ENCODE results near the gene LGMN.

Gene LGMN

DNA sequence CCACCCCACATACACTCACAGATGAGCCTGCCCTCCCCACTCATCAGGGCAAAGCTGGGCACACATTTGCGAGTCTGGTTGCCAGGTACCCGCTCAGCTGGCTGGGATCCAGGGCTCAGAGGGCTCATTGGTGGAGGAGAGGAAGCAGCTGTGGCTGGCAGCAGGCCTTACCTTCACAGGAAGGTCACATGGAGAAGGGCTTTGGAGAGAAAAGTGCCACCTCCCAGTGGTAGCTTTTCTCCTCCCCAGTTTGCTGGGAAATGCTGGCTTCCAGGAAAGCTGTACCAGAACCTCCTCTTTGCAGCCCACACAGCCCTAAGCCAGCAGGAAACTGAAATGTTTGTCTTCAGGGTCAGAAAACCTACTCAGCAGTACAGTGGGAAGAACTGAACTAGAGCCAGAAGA lies 55.6 kb downstream of the LGMN start:
- no peaks in the 10 kb centered on the region for H3K9me3 ChIP-seq (ENCODE audit: severe bottlenecking)
- peak; percentile 76 for DNase-seq (ENCODE audit: low spot score)
- ATAC-seq (ENCODE audit: low read depth) = peak; percentile 20; the same call in 2 of the 3 replicates

DNA sequence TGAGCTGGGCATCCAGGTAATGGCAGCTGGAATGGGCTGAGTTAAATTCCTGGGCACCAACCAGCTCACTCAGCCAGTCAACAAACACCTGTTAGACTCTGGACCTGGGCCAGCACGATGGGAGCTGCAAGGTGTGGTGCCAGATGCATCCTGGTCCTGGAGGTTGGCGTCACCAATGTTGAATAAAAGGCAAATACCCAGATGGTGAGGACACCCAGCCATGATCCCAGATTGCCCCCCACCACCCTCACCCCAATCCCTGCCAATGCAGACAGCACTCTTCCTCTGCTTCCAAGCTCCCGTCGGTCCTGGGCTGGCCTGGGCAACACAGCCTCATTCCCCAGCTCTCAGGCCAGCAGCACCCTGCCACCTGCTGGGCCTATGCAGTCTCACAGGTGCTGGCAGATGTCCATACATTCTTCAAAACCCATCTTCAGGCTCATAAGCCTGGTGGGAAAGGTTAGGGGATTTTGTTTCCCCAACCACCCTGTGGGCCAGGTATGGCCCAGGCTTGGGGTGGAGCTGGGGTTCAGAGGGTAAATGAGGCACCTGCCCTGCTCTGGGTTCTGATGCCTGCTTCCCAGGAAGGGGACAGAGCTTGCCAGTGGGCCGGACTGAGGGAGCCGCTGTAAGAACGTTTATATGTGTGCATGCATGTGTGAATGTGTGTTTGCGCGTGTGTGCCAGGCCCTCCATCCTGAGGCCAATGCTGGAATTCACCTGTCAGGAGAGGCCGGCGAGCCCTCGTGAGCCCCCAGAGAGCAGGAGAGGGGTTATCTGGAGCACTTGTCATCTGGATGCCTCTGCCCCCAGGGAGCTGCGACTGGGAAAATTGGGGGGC lies 58.0 kb downstream of the LGMN start:
- TF ChIP-seq, protein P1, sequence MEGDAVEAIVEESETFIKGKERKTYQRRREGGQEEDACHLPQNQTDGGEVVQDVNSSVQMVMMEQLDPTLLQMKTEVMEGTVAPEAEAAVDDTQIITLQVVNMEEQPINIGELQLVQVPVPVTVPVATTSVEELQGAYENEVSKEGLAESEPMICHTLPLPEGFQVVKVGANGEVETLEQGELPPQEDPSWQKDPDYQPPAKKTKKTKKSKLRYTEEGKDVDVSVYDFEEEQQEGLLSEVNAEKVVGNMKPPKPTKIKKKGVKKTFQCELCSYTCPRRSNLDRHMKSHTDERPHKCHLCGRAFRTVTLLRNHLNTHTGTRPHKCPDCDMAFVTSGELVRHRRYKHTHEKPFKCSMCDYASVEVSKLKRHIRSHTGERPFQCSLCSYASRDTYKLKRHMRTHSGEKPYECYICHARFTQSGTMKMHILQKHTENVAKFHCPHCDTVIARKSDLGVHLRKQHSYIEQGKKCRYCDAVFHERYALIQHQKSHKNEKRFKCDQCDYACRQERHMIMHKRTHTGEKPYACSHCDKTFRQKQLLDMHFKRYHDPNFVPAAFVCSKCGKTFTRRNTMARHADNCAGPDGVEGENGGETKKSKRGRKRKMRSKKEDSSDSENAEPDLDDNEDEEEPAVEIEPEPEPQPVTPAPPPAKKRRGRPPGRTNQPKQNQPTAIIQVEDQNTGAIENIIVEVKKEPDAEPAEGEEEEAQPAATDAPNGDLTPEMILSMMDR (IDR thresholded peaks at IDR 0.05; ENCODE audit: poor library complexity, severe bottlenecking) = peak; percentile 90
- DNase-seq (ENCODE audit: low spot score) (peak; percentile 76), ATAC-seq (ENCODE audit: low read depth) (peak; percentile 70)

More for the DNA sequence above, 55.6 kb downstream of the LGMN start:
- no peaks in the 10 kb centered on the region for H3K4me1 ChIP-seq (ENCODE audit: insufficient read depth, poor library complexity, severe bottlenecking)
- H3K27ac ChIP-seq (ENCODE audit: poor library complexity, severe bottlenecking) = no peak overlapping the region
- H3K27me3 ChIP-seq (ENCODE audit: insufficient read depth, poor library complexity, severe bottlenecking) = peaks cover under 1% of the 10 kb centered on the region
- TF ChIP-seq, protein P1 (IDR thresholded peaks at IDR 0.05; ENCODE audit: poor library complexity, severe bottlenecking) = no peak
- no peaks in the 10 kb centered on the region for H3K36me3 ChIP-seq (ENCODE audit: low read depth)
- no peak overlapping the region for H3K4me3 ChIP-seq (ENCODE audit: severe bottlenecking)

DNA sequence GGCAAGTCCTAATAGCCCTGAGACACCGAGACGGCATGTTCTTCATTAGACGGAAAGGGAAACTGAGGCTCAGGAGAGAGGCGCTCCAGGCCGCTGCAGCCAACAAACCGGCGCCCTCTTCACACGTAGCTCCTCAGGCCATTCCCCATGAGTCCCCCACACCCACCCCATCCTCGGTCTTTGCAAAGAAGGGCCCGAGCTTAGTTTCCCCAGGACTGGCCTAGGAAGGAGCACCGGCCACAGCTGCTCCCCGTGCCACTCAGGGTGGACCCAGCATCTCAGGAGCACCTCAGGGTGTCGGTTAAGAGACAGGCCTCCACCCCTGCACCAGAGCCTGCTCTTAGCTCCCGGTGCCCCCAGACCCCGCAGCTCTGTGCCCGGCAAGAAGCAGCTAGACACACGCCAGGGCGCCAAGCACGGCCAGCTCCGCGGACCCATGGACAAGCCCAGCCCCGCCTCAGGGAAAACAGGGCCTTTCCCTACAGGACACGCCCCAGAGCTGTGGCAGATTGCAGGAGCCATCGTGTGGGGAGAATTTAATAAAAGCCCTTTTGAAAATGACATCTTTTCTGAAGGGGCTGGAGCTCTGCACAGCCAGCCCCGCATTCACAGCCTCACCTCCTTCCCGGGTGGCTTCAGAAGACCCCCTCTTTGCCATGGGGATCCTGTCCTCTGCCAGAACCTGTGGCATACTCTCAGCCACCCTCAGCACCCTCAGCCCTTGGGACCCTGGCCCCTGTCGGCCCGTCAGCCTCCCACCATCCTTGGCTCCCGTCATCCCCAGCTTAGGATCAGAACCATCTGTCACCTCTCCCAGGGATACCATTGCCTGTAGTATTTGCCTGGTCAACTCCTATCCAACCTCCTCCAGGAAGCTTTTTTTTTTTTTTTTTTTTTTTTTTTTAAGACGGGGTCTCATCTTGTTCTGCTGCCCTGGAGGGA lies 59.7 kb downstream of the LGMN start:
- Histone ChIP-seq H3K36me3 (ENCODE audit: low read depth) (no peaks in the 10 kb centered on the region), H3K9me3 (ENCODE audit: severe bottlenecking) (no peaks in the 10 kb centered on the region), H3K27me3 (ENCODE audit: insufficient read depth, poor library complexity, severe bottlenecking) (peaks cover 8% of the 10 kb centered on the region), H3K4me3 (ENCODE audit: severe bottlenecking) (no peak overlapping the region), H3K27ac (ENCODE audit: poor library complexity, severe bottlenecking) (no peak overlapping the region), H3K4me1 (ENCODE audit: insufficient read depth, poor library complexity, severe bottlenecking) (no peaks in the 10 kb centered on the region)
- TF ChIP-seq, protein P1 (IDR thresholded peaks at IDR 0.05; ENCODE audit: poor library complexity, severe bottlenecking) = no peak
- DNase-seq (ENCODE audit: low spot score) = peak; percentile 78
- no peak for ATAC-seq (ENCODE audit: low read depth)

More for the DNA sequence above, 58.0 kb downstream of the LGMN start:
- H3K9me3 ChIP-seq (ENCODE audit: severe bottlenecking) = no peaks in the 10 kb centered on the region
- peaks cover 8% of the 10 kb centered on the region for H3K27me3 ChIP-seq (ENCODE audit: insufficient read depth, poor library complexity, severe bottlenecking)
- no peak overlapping the region for H3K27ac ChIP-seq (ENCODE audit: poor library complexity, severe bottlenecking)
- no peaks in the 10 kb centered on the region for H3K36me3 ChIP-seq (ENCODE audit: low read depth)
- no peaks in the 10 kb centered on the region for H3K4me1 ChIP-seq (ENCODE audit: insufficient read depth, poor library complexity, severe bottlenecking)
- H3K4me3 ChIP-seq (ENCODE audit: severe bottlenecking) = no peak overlapping the region

DNA sequence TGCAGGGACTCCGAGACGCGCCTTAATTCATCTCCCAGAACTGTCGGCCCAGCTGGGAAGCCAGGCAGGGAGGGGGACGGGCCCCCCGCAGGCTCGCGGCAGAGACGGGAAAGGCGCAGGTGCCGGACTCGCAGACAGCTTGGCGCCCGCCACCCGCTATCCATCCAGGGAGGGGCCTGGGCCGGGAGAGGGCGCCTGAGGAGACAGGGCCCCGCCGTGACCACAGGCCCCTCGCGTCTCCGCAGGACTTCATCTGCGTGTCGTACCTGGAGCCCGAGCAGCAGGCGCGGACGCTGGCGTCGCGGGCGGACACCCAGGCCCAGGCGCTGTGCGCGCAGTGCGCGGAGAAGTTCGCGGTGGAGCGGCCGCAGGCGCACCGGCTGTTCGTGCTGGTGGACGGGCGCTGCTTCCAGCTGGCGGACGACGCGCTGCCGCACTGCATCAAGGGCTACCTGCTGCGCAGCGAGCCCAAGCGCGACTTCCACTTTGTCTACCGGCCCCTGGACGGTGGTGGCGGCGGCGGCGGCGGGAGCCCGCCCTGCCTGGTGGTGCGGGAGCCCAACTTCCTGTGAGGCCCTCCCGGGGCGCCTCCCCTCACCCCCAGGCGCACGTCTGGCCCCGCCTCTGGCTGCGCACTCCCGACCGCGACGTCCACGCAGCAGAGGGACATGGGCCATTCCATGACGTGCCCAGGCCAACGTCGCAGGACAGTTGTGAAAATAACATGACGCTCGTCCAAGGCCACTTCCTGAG lies 60.6 kb downstream of the LGMN start:
- TF ChIP-seq, protein P1 (IDR thresholded peaks at IDR 0.05; ENCODE audit: poor library complexity, severe bottlenecking) = no peak
- Histone ChIP-seq H3K4me1 (ENCODE audit: insufficient read depth, poor library complexity, severe bottlenecking) (no peaks in the 10 kb centered on the region), H3K27ac (ENCODE audit: poor library complexity, severe bottlenecking) (no peak overlapping the region), H3K36me3 (ENCODE audit: low read depth) (no peaks in the 10 kb centered on the region), H3K4me3 (ENCODE audit: severe bottlenecking) (no peak overlapping the region), H3K9me3 (ENCODE audit: severe bottlenecking) (no peaks in the 10 kb centered on the region), H3K27me3 (ENCODE audit: insufficient read depth, poor library complexity, severe bottlenecking) (peaks cover 8% of the 10 kb centered on the region)
- peak; percentile 68 for DNase-seq (ENCODE audit: low spot score)
- ATAC-seq (ENCODE audit: low read depth) = peak; percentile 11; the same call in 1 of the 3 replicates
